HepG2 (cell line): Measurements from ENCODE around the gene FAM118B.

Source experiments
- ATF7 ChIP-seq, 2 experiments: fragments of 450-650 bp in 1 of 2; sonication (generic) in 1 of 2; formaldehyde crosslinking in 1 of 2; IDR thresholded peaks; 2 replicates each; pipeline versions ENCODE4 v1.4.0 to v1.6.1; 2016 to 2020; ENCODE audit warnings: antibody characterized with exemption in 1 of 2, mild to moderate bottlenecking in 1 of 2, missing genetic modification reagents in 1 of 2
- GFI1 ChIP-seq: sonication (generic); formaldehyde crosslinking; IDR thresholded peaks from 2 replicates; pipeline ENCODE4 v1.5.0; 2020; ENCODE audit warnings: missing genetic modification reagents, mild to moderate bottlenecking, borderline replicate concordance
- XRCC5 ChIP-seq: fragments of 200-400 bp; formaldehyde crosslinking; optimal IDR thresholded peaks from 2 replicates; pipeline ENCODE3; 2017; ENCODE audit warnings: mild to moderate bottlenecking, low read length
- ZBTB4 ChIP-seq: sonication (generic); formaldehyde crosslinking; IDR thresholded peaks from 2 replicates; pipeline ENCODE4 v1.4.0; 2020; ENCODE audit warnings: missing genetic modification reagents, mild to moderate bottlenecking, borderline replicate concordance
- ZNF232 ChIP-seq: sonication (generic); formaldehyde crosslinking; IDR thresholded peaks from 2 replicates; pipeline ENCODE4 v1.4.0; 2020; ENCODE audit warnings: missing genetic modification reagents, borderline replicate concordance
- ZNF549 ChIP-seq: sonication (generic); formaldehyde crosslinking; IDR thresholded peaks from 2 replicates; pipeline ENCODE4 v1.5.0; 2020; ENCODE audit warnings: missing genetic modification reagents

- TF ChIP-seq ZNF549 (CRISPR knock-in tag): no peak
- no peak for TF ChIP-seq ZNF232 (CRISPR knock-in tag)
- TF ChIP-seq GFI1 (CRISPR knock-in tag): no peak
- TF ChIP-seq ATF7 (IDR thresholded peaks at IDR 0.05): no peak
- no peak for TF ChIP-seq ATF7 (CRISPR knock-in tag; IDR thresholded peaks at IDR 0.05)
- TF ChIP-seq XRCC5: no peak
- TF ChIP-seq ZBTB4 (CRISPR knock-in tag): no peak
Observed at GRCh38 chr11:126262216-126262615, 50.6 kb downstream of the FAM118B start.
